HK-2 (cell line): Measurements from ENCODE around the gene COA8.

Experiments
- DNase-seq: peaks from one replicate; pipeline ENCODE4 v3.0.0-alpha.2; 2018; ENCODE audit not compliant: unreplicated experiment

COA8 gene

GRCh38 chr14:103525430-103526246 is 37.1 kb upstream of the COA8 start:
- peak; percentile 60 for DNase-seq

GRCh38 chr14:103526247-103526913 is 36.4 kb upstream of the COA8 start:
- no peak for DNase-seq

GRCh38 chr14:103526914-103527248 is 35.9 kb upstream of the COA8 start:
- DNase-seq: no peak

GRCh38 chr14:103527408-103528145 is 35.2 kb upstream of the COA8 start:
- DNase-seq: peak; percentile 59

- peak; percentile 47 for DNase-seq
Observed at GRCh38 chr14:103528146-103528586, 34.6 kb upstream of the COA8 start.

GRCh38 chr14:103528587-103529382 is 34.0 kb upstream of the COA8 start, which contains the start of gene TRMT61A:
TRMT61A (plus strand) TSS chr14:103529196; CDS start chr14:103529979, 783 bp downstream.
- peak; percentile 90 for DNase-seq

- no peak for DNase-seq
Observed at GRCh38 chr14:103529383-103530365, 33.1 kb upstream of the COA8 start.

- no peak for DNase-seq
Observed at GRCh38 chr14:103530390-103530789, 32.4 kb upstream of the COA8 start.

GRCh38 chr14:103530831-103531230 is 31.9 kb upstream of the COA8 start:
- no peak for DNase-seq

GRCh38 chr14:103531421-103532215 is 31.1 kb upstream of the COA8 start:
- DNase-seq: no peak

- DNase-seq: no peak
Observed at GRCh38 chr14:103532216-103533136, 30.3 kb upstream of the COA8 start.

- no peak for DNase-seq
Observed at GRCh38 chr14:103533137-103533998, 29.4 kb upstream of the COA8 start.

- DNase-seq: no peak
Observed at GRCh38 chr14:103533999-103534575, 28.7 kb upstream of the COA8 start.

GRCh38 chr14:103534576-103535061 is 28.1 kb upstream of the COA8 start:
- no peak for DNase-seq

- DNase-seq: no peak
Observed at GRCh38 chr14:103535081-103535890, 27.5 kb upstream of the COA8 start.
